ENCODE measurements around the gene TGM5. TPM values are rescaled to one million over a fixed set of nuclear protein-coding genes. Genes with fewer than 3 reads are reported as not detected.
A peak's percentile ranks its signal among the peaks of the same experiment; 100 is the strongest.

The TGM5 gene
- total RNA-seq, 5 donors from 2014 or later (not counting 1 experiment from before 2014, with no cell fraction given), result not detected

GRCh38 chr15:43260011-43260615 is 6.6 kb downstream of the TGM5 start:
- H3K4me1 Mint-ChIP-seq, result no peaks in the 10 kb centered on the region
- no peaks in the 10 kb centered on the region for H3K9me3 Mint-ChIP-seq
- peaks cover 0 to 9% of the 10 kb centered on the region in 2 experiments for H3K27me3 ChIP-seq (replicated peaks in 1 of 2; ENCODE audit: control insufficient read depth in 2 of 2, extremely low read depth in 1 of 2, insufficient read depth in 2 of 2, low read length in 1 of 2)
- H3K36me3 Mint-ChIP-seq, result no peaks in the 10 kb centered on the region
- no peak overlapping the region for H3K4me3 Mint-ChIP-seq
- CTCF ChIA-PET, result no interaction called here
- no peak overlapping the region for H3K27ac Mint-ChIP-seq
- H3K4me3 ChIP-seq (ENCODE audit: control insufficient read depth in 1 of 2, extremely low read depth in 1 of 2, low read length in 1 of 2), result no peak overlapping the region
- no peaks in the 10 kb centered on the region for H3K4me1 ChIP-seq (ENCODE audit: control insufficient read depth in 1 of 2, extremely low read depth in 1 of 2, insufficient read depth in 2 of 2, low read length in 2 of 2)
- H3K27me3 Mint-ChIP-seq, result peaks cover 3 to 6% of the 10 kb centered on the region in 2 donors
- no peak for ATAC-seq (replicated peaks in 1 of 4)
- H3K9me3 ChIP-seq, result no peaks in the 10 kb centered on the region
- H3K36me3 ChIP-seq (ENCODE audit: control insufficient read depth in 2 of 2, extremely low read depth in 1 of 2, insufficient read depth in 1 of 2, low read length in 1 of 2), result no peaks in the 10 kb centered on the region
- POLR2A ChIA-PET, result no interaction called here
- no peak overlapping the region for H3K27ac ChIP-seq (ENCODE audit: low read length)
- 85% methylated on average over 11 of the region's 19 CpGs for WGBS (ENCODE audit: insufficient coverage)
- no peak for DNase-seq

GRCh38 chr15:43258781-43259180 is 7.9 kb downstream of the TGM5 start:
- CTCF ChIA-PET, result no interaction called here
- POLR2A ChIA-PET, result interaction anchor here in 1 of 2 donors (0.6 kb wide), 1 partner anchor 152 kb away, joined by 3 read pairs; no protein-coding TSS in a partner anchor
- DNase-seq, result no peak

GRCh38 chr15:43256341-43256740 is 10.4 kb downstream of the TGM5 start:
- Histone ChIP-seq H3K9me3 (no peaks in the 10 kb centered on the region), H3K27ac (ENCODE audit: low read length) (no peak overlapping the region), H3K36me3 (ENCODE audit: control insufficient read depth in 2 of 2, extremely low read depth in 1 of 2, insufficient read depth in 1 of 2, low read length in 1 of 2) (no peaks in the 10 kb centered on the region), H3K27me3 (replicated peaks in 1 of 2; ENCODE audit: control insufficient read depth in 2 of 2, extremely low read depth in 1 of 2, insufficient read depth in 2 of 2, low read length in 1 of 2) (peaks cover 0 to 22% of the 10 kb centered on the region in 2 experiments), H3K4me3 (ENCODE audit: control insufficient read depth in 1 of 2, extremely low read depth in 1 of 2, low read length in 1 of 2) (no peak overlapping the region), H3K4me1 (ENCODE audit: control insufficient read depth in 1 of 2, extremely low read depth in 1 of 2, insufficient read depth in 2 of 2, low read length in 2 of 2) (peaks cover 0 to 11% of the 10 kb centered on the region in 2 experiments)
- CTCF ChIA-PET, result no interaction called here
- Mint-ChIP-seq H3K9me3 (no peaks in the 10 kb centered on the region), H3K4me1 (peaks cover 0 to 15% (median 7%) of the 10 kb centered on the region in 3 donors), H3K27ac (no peak overlapping the region), H3K36me3 (no peaks in the 10 kb centered on the region), H3K27me3 (peaks cover 14 to 16% of the 10 kb centered on the region in 2 donors), H3K4me3 (no peak overlapping the region)
- no peak for DNase-seq
- POLR2A ChIA-PET, result no interaction called here
- no peak for ATAC-seq (replicated peaks in 1 of 4)
- 90% methylated on average over 6 of the region's 7 CpGs for WGBS (ENCODE audit: insufficient coverage)

More at GRCh38 chr15:43258781-43259180, 7.9 kb downstream of the TGM5 start:
- Histone ChIP-seq H3K27me3 (replicated peaks in 1 of 2; ENCODE audit: control insufficient read depth in 2 of 2, extremely low read depth in 1 of 2, insufficient read depth in 2 of 2, low read length in 1 of 2) (peaks cover 0 to 11% of the 10 kb centered on the region in 2 experiments), H3K4me3 (ENCODE audit: control insufficient read depth in 1 of 2, extremely low read depth in 1 of 2, low read length in 1 of 2) (no peak overlapping the region), H3K36me3 (ENCODE audit: control insufficient read depth in 2 of 2, extremely low read depth in 1 of 2, insufficient read depth in 1 of 2, low read length in 1 of 2) (no peaks in the 10 kb centered on the region), H3K9me3 (no peaks in the 10 kb centered on the region), H3K27ac (ENCODE audit: low read length) (no peak overlapping the region), H3K4me1 (ENCODE audit: control insufficient read depth in 1 of 2, extremely low read depth in 1 of 2, insufficient read depth in 2 of 2, low read length in 2 of 2) (peaks cover 0 to 4% of the 10 kb centered on the region in 2 experiments)
- peaks cover 10% of the 10 kb centered on the region in 2 donors for H3K27me3 Mint-ChIP-seq
- H3K36me3 Mint-ChIP-seq, result no peaks in the 10 kb centered on the region
- no peaks in the 10 kb centered on the region for H3K9me3 Mint-ChIP-seq
- no peak overlapping the region for H3K27ac Mint-ChIP-seq
- WGBS (ENCODE audit: insufficient coverage), result 75% methylated on average over 5 of the region's 8 CpGs
- peaks cover 0 to 7% (median under 1%) of the 10 kb centered on the region in 3 donors for H3K4me1 Mint-ChIP-seq
- H3K4me3 Mint-ChIP-seq, result no peak overlapping the region
- no peak for ATAC-seq (replicated peaks in 1 of 4)

- Histone ChIP-seq H3K4me1 (ENCODE audit: control insufficient read depth in 1 of 2, extremely low read depth in 1 of 2, insufficient read depth in 2 of 2, low read length in 2 of 2) (peaks cover 0 to 11% of the 10 kb centered on the region in 2 experiments), H3K36me3 (ENCODE audit: control insufficient read depth in 2 of 2, extremely low read depth in 1 of 2, insufficient read depth in 1 of 2, low read length in 1 of 2) (no peaks in the 10 kb centered on the region), H3K4me3 (ENCODE audit: control insufficient read depth in 1 of 2, extremely low read depth in 1 of 2, low read length in 1 of 2) (no peak overlapping the region), H3K27ac (ENCODE audit: low read length) (no peak overlapping the region), H3K9me3 (no peaks in the 10 kb centered on the region), H3K27me3 (replicated peaks in 1 of 2; ENCODE audit: control insufficient read depth in 2 of 2, extremely low read depth in 1 of 2, insufficient read depth in 2 of 2, low read length in 1 of 2) (peaks cover 0 to 22% of the 10 kb centered on the region in 2 experiments)
- ChIA-PET CTCF (no interaction called here), POLR2A (no interaction called here)
- H3K9me3 Mint-ChIP-seq, result no peaks in the 10 kb centered on the region
- no peak overlapping the region for H3K4me3 Mint-ChIP-seq
- 100% methylated on average over 1 of the region's 2 CpGs for WGBS (ENCODE audit: insufficient coverage)
- H3K27ac Mint-ChIP-seq, result no peak overlapping the region
- H3K36me3 Mint-ChIP-seq, result no peaks in the 10 kb centered on the region
- DNase-seq (no peak), ATAC-seq (replicated peaks in 1 of 4) (no peak)
- peaks cover 0 to 15% (median 7%) of the 10 kb centered on the region in 3 donors for H3K4me1 Mint-ChIP-seq
- peaks cover 14 to 16% of the 10 kb centered on the region in 2 donors for H3K27me3 Mint-ChIP-seq
Observed at GRCh38 chr15:43255376-43255775, 11.4 kb downstream of the TGM5 start.

GRCh38 chr15:43253431-43254403 is 13.0 kb downstream of the TGM5 start:
- ChIA-PET POLR2A (interaction anchor here in 1 of 2 donors (0.5 kb wide), 1 partner anchor 1446 kb away, joined by 12 read pairs; no protein-coding TSS in a partner anchor), CTCF (no interaction called here)
- Histone ChIP-seq H3K4me1 (ENCODE audit: control insufficient read depth in 1 of 2, extremely low read depth in 1 of 2, insufficient read depth in 2 of 2, low read length in 2 of 2) (peaks cover 0 to 11% of the 10 kb centered on the region in 2 experiments), H3K27me3 (replicated peaks in 1 of 2; ENCODE audit: control insufficient read depth in 2 of 2, extremely low read depth in 1 of 2, insufficient read depth in 2 of 2, low read length in 1 of 2) (peaks cover 0 to 22% of the 10 kb centered on the region in 2 experiments), H3K9me3 (no peaks in the 10 kb centered on the region), H3K36me3 (ENCODE audit: control insufficient read depth in 2 of 2, extremely low read depth in 1 of 2, insufficient read depth in 1 of 2, low read length in 1 of 2) (no peaks in the 10 kb centered on the region), H3K27ac (ENCODE audit: low read length) (no peak overlapping the region), H3K4me3 (ENCODE audit: control insufficient read depth in 1 of 2, extremely low read depth in 1 of 2, low read length in 1 of 2) (no peak overlapping the region)
- Mint-ChIP-seq H3K9me3 (no peaks in the 10 kb centered on the region), H3K36me3 (no peaks in the 10 kb centered on the region), H3K4me3 (no peak overlapping the region), H3K27me3 (peaks cover 14 to 16% of the 10 kb centered on the region in 2 donors), H3K4me1 (peaks cover 5 to 17% (median 15%) of the 10 kb centered on the region in 3 donors), H3K27ac (no peak overlapping the region)
- DNase-seq, result peak in 12 of 35 experiments; percentile 6 to 63 (median 20)
- ATAC-seq (replicated peaks in 1 of 4), result peak in 2 of 4 experiments; percentile 20 to 89
- WGBS (ENCODE audit: insufficient coverage), result 31% methylated on average over 7 of the region's 15 CpGs

GRCh38 chr15:43251871-43252250 is 14.9 kb downstream of the TGM5 start:
- H3K9me3 Mint-ChIP-seq, result no peaks in the 10 kb centered on the region
- peaks cover 14 to 16% of the 10 kb centered on the region in 2 donors for H3K27me3 Mint-ChIP-seq
- Histone ChIP-seq H3K4me3 (ENCODE audit: control insufficient read depth in 1 of 2, extremely low read depth in 1 of 2, low read length in 1 of 2) (no peak overlapping the region), H3K27me3 (replicated peaks in 1 of 2; ENCODE audit: control insufficient read depth in 2 of 2, extremely low read depth in 1 of 2, insufficient read depth in 2 of 2, low read length in 1 of 2) (peaks cover 0 to 18% of the 10 kb centered on the region in 2 experiments), H3K9me3 (no peaks in the 10 kb centered on the region), H3K4me1 (ENCODE audit: control insufficient read depth in 1 of 2, extremely low read depth in 1 of 2, insufficient read depth in 2 of 2, low read length in 2 of 2) (peaks cover 0 to 11% of the 10 kb centered on the region in 2 experiments), H3K27ac (ENCODE audit: low read length) (no peak overlapping the region), H3K36me3 (ENCODE audit: control insufficient read depth in 2 of 2, extremely low read depth in 1 of 2, insufficient read depth in 1 of 2, low read length in 1 of 2) (no peaks in the 10 kb centered on the region)
- POLR2A ChIA-PET, result no interaction called here
- CTCF ChIA-PET, result no interaction called here
- peaks cover 5 to 17% (median 15%) of the 10 kb centered on the region in 3 donors for H3K4me1 Mint-ChIP-seq
- no peak for ATAC-seq (replicated peaks in 1 of 4)
- WGBS (ENCODE audit: insufficient coverage), result 64% methylated on average over 1 of the region's 4 CpGs
- no peak for DNase-seq
- H3K4me3 Mint-ChIP-seq, result no peak overlapping the region
- no peak overlapping the region for H3K27ac Mint-ChIP-seq
- H3K36me3 Mint-ChIP-seq, result no peaks in the 10 kb centered on the region

Measured in T-cell (primary cell).